ENCODE results near the gene RAB3IL1. TPM values are rescaled to one million over a fixed set of nuclear protein-coding genes. Genes with fewer than 3 reads are reported as not detected.
"Not testable (repeated sequence)": the region's sequence is repeated elsewhere in the genome, so short reads cannot be mapped to it uniquely, and the experiment has no call there.

Gene RAB3IL1
- polyA plus RNA-seq, 4 donors, result 18.8 to 28.5 (median 23.5) TPM

DNA sequence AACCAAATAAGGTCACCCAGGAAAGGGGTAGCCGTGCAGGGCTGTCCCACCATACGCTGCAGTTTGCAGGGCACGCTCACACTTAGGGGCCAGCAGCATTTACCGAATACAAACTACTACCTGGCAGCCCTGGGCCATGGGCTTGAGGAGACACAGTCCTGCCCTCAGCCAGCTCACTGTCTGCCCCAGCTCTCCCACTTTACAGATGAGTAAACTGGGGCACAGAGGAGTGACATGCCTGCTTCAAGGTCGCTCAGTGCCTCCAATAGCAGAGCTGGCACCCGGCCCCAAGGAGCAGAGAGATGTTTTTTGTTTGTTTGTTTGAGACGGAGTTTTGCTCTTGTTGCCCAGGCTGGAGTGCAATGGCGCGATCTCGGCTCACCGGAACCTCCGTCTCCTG is 28.8 kb downstream of the RAB3IL1 start:
- no peak for DNase-seq (ENCODE audit: low read depth in 4 of 4, low spot score in 2 of 4)

- no peak for DNase-seq (ENCODE audit: low read depth in 4 of 4, low spot score in 2 of 4)
These were observed 29.4 kb downstream of the RAB3IL1 start for GRCh38 chr11:61887839-61888494.

DNA sequence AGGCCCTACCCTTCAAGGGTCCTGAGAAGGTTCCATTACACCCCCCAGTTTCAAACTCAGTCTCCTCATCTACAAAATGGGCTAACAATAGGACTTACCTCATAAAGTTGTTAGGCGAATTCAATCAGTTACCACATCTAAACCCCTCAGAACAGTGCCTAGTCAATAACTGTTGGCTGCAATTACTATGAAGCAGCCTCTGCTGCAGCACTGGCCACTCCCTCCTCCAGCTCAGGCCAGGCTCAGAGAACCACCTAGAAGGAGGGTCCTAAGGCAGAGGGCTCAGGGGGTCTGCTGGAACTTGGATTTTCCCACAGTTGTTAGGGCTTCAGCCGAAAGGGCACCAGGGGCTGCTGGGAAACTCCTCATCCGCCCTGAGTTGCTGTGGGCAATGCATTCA is 30.7 kb downstream of the RAB3IL1 start:
- no peak for DNase-seq (ENCODE audit: low read depth in 4 of 4, low spot score in 2 of 4)

GRCh38 chr11:61885784-61886580 is 31.4 kb downstream of the RAB3IL1 start:
- DNase-seq (ENCODE audit: low read depth in 4 of 4, low spot score in 2 of 4), result no peak

DNA sequence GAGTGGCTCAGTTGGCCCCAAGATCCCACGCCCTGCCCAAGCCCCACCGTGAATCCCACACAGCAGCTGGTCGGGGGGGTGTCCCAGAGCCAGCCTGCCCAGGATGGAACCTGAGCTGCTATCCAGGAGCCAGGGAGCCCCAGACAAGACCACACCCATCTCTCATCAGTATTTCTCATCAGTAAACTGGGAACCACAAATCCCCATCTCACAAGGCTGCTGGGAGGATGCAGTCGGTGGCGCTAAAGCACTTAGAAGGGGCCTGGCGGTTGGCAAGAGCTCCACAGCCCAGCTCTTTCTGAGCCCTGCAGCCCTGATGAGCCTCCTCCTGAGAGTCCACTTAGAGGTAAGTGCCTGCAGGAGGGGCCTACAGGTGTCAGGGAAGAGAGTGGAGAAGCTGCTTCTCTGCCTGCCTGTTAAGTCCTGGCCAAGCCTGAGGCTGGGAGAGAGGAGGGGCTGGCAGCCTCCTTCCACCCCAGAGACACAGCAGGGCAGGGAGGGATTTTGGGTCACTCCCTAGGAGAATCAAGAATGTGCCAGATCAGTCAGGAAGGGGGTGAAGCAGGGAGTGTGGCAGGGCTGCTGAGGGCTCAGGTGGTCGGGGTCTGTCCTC is 32.1 kb downstream of the RAB3IL1 start:
- DNase-seq (ENCODE audit: low read depth in 4 of 4, low spot score in 2 of 4), result no peak

GRCh38 chr11:61883947-61884346 is 33.4 kb downstream of the RAB3IL1 start:
- no peak for DNase-seq (ENCODE audit: low read depth in 4 of 4, low spot score in 2 of 4)

DNA sequence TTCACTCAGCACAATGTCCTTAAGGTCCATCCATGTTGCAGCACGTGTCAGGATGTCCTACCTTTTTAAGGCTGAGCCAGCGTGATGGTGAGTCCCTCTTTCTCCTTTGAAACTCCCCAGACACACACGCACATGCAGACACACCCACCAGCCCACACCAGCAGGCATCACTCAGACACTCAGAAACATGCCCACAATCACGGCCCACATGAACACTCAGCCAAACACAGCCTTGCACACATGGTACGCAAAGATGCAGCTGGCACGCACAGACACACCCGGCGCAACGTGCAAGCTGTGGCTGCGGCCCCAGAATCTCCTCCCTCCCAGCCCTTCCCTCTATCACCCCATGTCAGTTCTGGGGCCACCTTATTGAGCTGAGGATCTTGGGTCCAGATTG is 34.0 kb downstream of the RAB3IL1 start:
- no peak for DNase-seq (ENCODE audit: low read depth in 4 of 4, low spot score in 2 of 4)

DNA sequence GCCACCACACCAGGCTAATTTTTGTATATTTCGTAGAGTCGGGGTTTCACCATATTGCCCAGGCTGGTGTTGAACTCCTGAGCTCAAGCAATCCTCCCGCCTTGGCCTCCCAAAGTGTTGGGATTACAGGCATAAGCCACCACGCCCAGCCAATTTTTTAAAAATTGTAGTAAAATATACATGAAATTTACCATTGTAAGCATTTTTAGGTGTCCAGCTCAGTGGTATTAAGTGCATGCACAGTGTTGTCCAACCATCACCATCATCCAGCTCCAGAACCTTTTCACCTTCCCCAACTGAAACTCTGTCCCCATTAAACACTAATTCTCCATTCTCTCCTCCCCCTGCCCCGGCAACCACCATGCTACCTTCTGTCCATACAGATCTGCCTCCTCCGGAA is 34.5 kb downstream of the RAB3IL1 start:
- DNase-seq (ENCODE audit: low read depth in 4 of 4, low spot score in 2 of 4), result no peak

DNA sequence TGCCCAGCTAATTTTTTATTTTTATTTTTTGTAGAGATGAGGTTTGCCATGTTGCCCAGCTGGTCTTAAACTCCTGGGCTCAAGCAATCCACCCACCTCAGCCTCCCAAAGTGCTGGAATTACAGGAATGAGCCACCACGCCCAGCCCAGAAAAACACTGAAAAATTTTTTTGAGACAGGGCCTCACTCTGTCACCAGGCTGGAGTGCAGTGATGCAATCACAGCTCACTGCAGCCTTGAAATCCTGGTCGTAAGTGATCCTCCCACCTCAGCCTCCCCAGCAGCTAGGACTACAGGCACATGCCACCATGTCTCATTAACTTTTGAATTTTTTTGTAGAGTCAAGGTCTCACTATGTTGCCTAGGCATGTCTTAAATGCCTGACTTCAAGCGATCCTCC is 35.1 kb downstream of the RAB3IL1 start:
- not testable (repeated sequence) for DNase-seq (ENCODE audit: low read depth in 4 of 4, low spot score in 2 of 4)

- DNase-seq (ENCODE audit: low read depth in 4 of 4, low spot score in 2 of 4), result no peak
These were observed 36.0 kb downstream of the RAB3IL1 start for GRCh38 chr11:61881397-61881796.

- no peak for DNase-seq (ENCODE audit: low read depth in 4 of 4, low spot score in 2 of 4)
These were observed 36.9 kb downstream of the RAB3IL1 start for GRCh38 chr11:61880454-61880853.

DNA sequence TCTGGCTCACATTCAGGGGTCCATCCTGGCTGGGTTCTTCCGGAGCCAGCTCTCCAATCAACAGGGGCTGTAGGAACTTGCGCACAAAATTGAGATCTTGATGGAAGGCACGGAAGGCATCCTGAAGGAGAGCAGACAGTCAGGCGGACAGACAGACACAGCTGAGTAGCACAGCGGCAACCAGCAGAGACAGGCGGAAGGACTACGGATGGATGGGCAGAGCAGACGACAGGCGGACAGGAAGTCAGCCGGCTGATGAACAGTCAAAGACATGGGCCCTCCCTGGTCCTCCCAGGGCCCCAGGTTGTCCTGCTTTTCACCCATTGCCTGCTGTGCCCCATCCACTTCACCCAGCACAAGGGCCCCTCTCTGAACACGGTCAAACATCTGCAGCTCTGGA is 37.3 kb downstream of the RAB3IL1 start:
- no peak for DNase-seq (ENCODE audit: low read depth in 4 of 4, low spot score in 2 of 4)

DNA sequence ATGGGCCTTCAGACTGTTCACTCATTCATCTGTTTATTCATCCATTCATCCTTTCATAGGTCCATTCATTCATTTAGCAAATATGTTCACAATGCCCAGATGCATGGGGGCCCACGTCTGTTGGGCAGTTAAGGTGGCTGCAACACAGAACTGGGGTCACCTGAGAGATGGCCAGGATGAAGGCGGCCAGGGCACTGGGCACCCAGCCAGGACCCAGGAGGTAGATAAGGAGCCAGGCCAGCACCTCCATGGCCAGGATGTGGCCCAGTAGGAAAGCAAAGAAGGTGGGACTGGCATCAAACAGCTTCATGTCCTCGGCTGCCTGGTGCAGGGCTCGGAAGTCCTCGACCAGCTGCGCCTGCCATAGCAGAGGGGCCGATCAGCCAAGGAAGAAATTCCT is 38.2 kb downstream of the RAB3IL1 start:
- DNase-seq (ENCODE audit: low read depth in 4 of 4, low spot score in 2 of 4), result no peak

- DNase-seq (ENCODE audit: low read depth in 4 of 4, low spot score in 2 of 4), result no peak
These were observed 41.7 kb downstream of the RAB3IL1 start for GRCh38 chr11:61875698-61876097.

- no peak for DNase-seq (ENCODE audit: low read depth in 4 of 4, low spot score in 2 of 4)
These were observed 42.5 kb downstream of the RAB3IL1 start for GRCh38 chr11:61874853-61875252.

GRCh38 chr11:61874377-61874809 is 43.0 kb downstream of the RAB3IL1 start:
- DNase-seq (ENCODE audit: low read depth in 4 of 4, low spot score in 2 of 4), result no peak

DNA sequence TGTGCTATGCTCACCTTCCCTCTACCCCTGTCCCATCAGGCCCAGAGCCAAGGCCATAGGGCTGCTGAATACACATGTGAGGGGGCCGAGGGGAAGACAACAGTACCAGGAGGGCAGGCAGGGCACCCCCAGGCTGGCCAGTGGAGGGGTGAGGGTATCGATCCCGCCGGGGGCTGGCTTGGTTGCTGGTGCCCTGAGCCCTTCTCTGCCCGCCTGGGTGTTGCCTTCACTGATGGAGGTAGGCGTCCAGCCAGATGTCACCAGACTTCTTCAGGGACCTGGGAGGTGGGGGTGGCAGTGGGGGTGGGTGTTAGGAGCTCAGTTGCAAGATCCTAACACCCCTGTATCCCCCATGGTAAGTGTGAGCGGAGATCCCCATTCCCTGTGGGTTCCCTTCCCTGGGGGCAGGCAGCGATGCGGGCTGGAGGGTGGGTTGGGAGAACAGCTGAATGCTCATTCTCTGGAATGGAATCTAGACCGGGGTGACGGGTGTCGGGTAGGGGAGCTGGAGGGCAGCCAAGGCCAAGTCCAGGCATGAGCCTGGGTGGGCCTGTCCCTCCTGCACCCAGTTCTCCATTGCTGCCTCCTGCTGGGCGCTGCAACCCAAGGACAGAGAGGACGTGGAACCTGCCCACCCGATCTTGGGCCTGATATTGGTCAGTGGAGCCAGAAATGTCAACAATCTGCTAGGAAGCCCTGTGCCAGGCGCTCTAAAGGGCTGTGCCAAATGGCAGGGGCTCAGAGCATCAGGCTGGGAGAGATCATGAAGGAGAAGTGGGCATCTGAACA is 43.6 kb downstream of the RAB3IL1 start:
- no peak for DNase-seq (ENCODE audit: low read depth in 4 of 4, low spot score in 2 of 4)

GRCh38 chr11:61872935-61873565 is 44.3 kb downstream of the RAB3IL1 start:
- no peak for DNase-seq (ENCODE audit: low read depth in 4 of 4, low spot score in 2 of 4)

DNA sequence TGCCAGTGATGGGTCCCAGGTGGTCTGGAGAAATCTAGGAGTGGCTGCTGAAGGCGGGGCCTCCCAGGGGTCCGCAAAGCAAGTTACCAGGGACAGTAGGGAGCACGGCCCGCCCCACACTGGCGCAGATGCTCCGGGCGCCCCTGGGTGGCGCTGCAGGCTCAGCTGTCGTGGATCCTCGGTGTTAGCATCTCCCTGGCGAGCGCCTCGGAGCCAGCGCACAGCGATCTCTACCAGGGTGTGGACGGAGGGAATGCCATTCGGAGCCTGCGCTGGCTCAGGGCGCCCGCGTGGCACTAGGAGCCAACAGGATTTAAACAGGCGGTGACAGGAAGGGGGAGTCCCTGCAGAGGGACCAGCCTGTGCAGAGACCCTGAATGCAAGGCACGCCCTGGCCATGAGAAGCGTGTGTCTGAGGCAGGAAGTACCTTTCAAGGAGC is 46.2 kb downstream of the RAB3IL1 start:
- peak in 2 of 4 donors; percentile 57 to 64 for DNase-seq (ENCODE audit: low read depth in 4 of 4, low spot score in 2 of 4)

DNA sequence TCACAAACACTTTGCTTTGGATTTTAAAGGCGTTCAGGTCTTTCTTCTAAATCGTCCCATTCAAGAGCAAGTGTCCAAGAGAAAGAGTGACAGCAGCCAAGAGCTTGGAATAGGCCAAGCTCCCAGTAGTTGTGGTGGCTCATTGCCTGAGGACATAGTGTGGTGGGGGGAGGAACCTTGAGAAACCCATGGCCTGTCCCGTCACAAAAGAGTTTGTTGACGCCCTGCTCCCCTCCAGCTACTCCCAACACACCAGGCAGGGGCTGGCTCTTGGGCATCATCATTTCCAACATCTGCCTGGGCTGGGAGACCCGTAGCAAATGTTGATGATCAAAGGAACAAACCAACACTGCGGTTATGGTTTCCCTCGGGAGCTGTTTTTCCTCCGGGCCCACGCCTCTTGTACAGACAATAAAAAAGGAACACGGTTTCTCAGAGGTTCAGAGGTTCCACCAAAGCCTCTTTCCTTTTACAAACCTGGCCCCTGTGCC is 46.8 kb downstream of the RAB3IL1 start:
- no peak for DNase-seq (ENCODE audit: low read depth in 4 of 4, low spot score in 2 of 4)

All from left renal cortex interstitium (tissue), 4 donors.